ENCODE results near the gene ARPC5. TPM values are rescaled to one million over a fixed set of nuclear protein-coding genes. Genes with fewer than 3 reads are reported as not detected.

Gene ARPC5
- total RNA-seq, 1 experiment from 2014 or later: 158 TPM

- CTCF ChIA-PET: no interaction called here
- H3K36me3 ChIP-seq (ENCODE audit: insufficient read depth, low read length, poor library complexity, severe bottlenecking): no peaks in the 10 kb centered on the region
- no peak for DNase-seq (ENCODE audit: low spot score)
- TF ChIP-seq EZH2 (IDR thresholded peaks at IDR 0.05; ENCODE audit: borderline replicate concordance, low read depth, low read length, poor library complexity, severe bottlenecking) (no peak), CTCF (conservative IDR thresholded peaks at IDR 0.05; ENCODE audit: low read depth, low read length) (no peak)
- BruUV-seq (replicated peaks): no TSS peak
- no peak overlapping the region for H3K4me3 ChIP-seq (ENCODE audit: low read depth, low read length, poor library complexity, severe bottlenecking)
- no peaks in the 10 kb centered on the region for H3K27me3 ChIP-seq (replicated peaks; ENCODE audit: insufficient read depth, low read depth, low read length, poor library complexity)
- POLR2A ChIA-PET (ENCODE audit: low non-redundant PET): no interaction called here
- H3K27ac ChIP-seq (ENCODE audit: low read depth, low read length, poor library complexity, severe bottlenecking): peak overlapping the region; percentile 17
- intact Hi-C loops (cut with micrococcal nuclease; ENCODE audit: unreplicated experiment): loop anchor here (10.0 kb wide), 1 partner anchor 1013 kb away; no protein-coding TSS in a partner anchor
- H3K4me1 ChIP-seq (ENCODE audit: insufficient read depth, low read length, poor library complexity, severe bottlenecking): peaks cover 58% of the 10 kb centered on the region
- H3K9me3 ChIP-seq (ENCODE audit: low read depth, low read length, poor library complexity, severe bottlenecking): no peaks in the 10 kb centered on the region
These were observed 16.0 kb upstream of the ARPC5 start for GRCh38 chr1:183651612-183652011.

- Histone ChIP-seq H3K9me3 (ENCODE audit: low read depth, low read length, poor library complexity, severe bottlenecking) (no peaks in the 10 kb centered on the region), H3K36me3 (ENCODE audit: insufficient read depth, low read length, poor library complexity, severe bottlenecking) (no peaks in the 10 kb centered on the region), H3K4me3 (ENCODE audit: low read depth, low read length, poor library complexity, severe bottlenecking) (no peak overlapping the region), H3K4me1 (ENCODE audit: insufficient read depth, low read length, poor library complexity, severe bottlenecking) (peaks cover 33% of the 10 kb centered on the region), H3K27me3 (replicated peaks; ENCODE audit: insufficient read depth, low read depth, low read length, poor library complexity) (no peaks in the 10 kb centered on the region), H3K27ac (ENCODE audit: low read depth, low read length, poor library complexity, severe bottlenecking) (peak overlapping the region; percentile 14)
- no TSS peak for BruUV-seq (replicated peaks)
- no peak for DNase-seq (ENCODE audit: low spot score)
- ChIA-PET POLR2A (ENCODE audit: low non-redundant PET) (interaction anchor here (0.5 kb wide), 1 partner anchor 130 kb away, joined by 9 read pairs; no protein-coding TSS in a partner anchor), CTCF (no interaction called here)
- TF ChIP-seq EZH2 (IDR thresholded peaks at IDR 0.05; ENCODE audit: borderline replicate concordance, low read depth, low read length, poor library complexity, severe bottlenecking) (no peak), CTCF (conservative IDR thresholded peaks at IDR 0.05; ENCODE audit: low read depth, low read length) (no peak)
- intact Hi-C loops (cut with micrococcal nuclease; ENCODE audit: unreplicated experiment): no loop called here
These were observed 12.5 kb upstream of the ARPC5 start for GRCh38 chr1:183648042-183648441.

GRCh38 chr1:183646776-183647175, 11.2 kb upstream of the ARPC5 start:
- no peak overlapping the region for H3K27ac ChIP-seq (ENCODE audit: low read depth, low read length, poor library complexity, severe bottlenecking)
- DNase-seq (ENCODE audit: low spot score): no peak
- H3K9me3 ChIP-seq (ENCODE audit: low read depth, low read length, poor library complexity, severe bottlenecking): no peaks in the 10 kb centered on the region
- ChIA-PET CTCF (no interaction called here), POLR2A (ENCODE audit: low non-redundant PET) (interaction anchor here (0.7 kb wide), 1 partner anchor 244 kb away, joined by 3 read pairs; no protein-coding TSS in a partner anchor)
- no peak overlapping the region for H3K4me3 ChIP-seq (ENCODE audit: low read depth, low read length, poor library complexity, severe bottlenecking)
- no peaks in the 10 kb centered on the region for H3K36me3 ChIP-seq (ENCODE audit: insufficient read depth, low read length, poor library complexity, severe bottlenecking)
- BruUV-seq (replicated peaks): no TSS peak
- H3K4me1 ChIP-seq (ENCODE audit: insufficient read depth, low read length, poor library complexity, severe bottlenecking): peaks cover 22% of the 10 kb centered on the region
- intact Hi-C loops (cut with micrococcal nuclease; ENCODE audit: unreplicated experiment): no loop called here
- TF ChIP-seq EZH2 (IDR thresholded peaks at IDR 0.05; ENCODE audit: borderline replicate concordance, low read depth, low read length, poor library complexity, severe bottlenecking): no peak
- no peaks in the 10 kb centered on the region for H3K27me3 ChIP-seq (replicated peaks; ENCODE audit: insufficient read depth, low read depth, low read length, poor library complexity)

- no peak for DNase-seq (ENCODE audit: low spot score)
- intact Hi-C loops (cut with micrococcal nuclease; ENCODE audit: unreplicated experiment): no loop called here
- no TSS peak for BruUV-seq (replicated peaks)
- CTCF ChIA-PET: no interaction called here
- no peaks in the 10 kb centered on the region for H3K36me3 ChIP-seq (ENCODE audit: insufficient read depth, low read length, poor library complexity, severe bottlenecking)
- H3K27me3 ChIP-seq (replicated peaks; ENCODE audit: insufficient read depth, low read depth, low read length, poor library complexity): no peaks in the 10 kb centered on the region
- TF ChIP-seq EZH2 (IDR thresholded peaks at IDR 0.05; ENCODE audit: borderline replicate concordance, low read depth, low read length, poor library complexity, severe bottlenecking) (no peak), CTCF (conservative IDR thresholded peaks at IDR 0.05; ENCODE audit: low read depth, low read length) (no peak)
- peaks cover 16% of the 10 kb centered on the region for H3K4me1 ChIP-seq (ENCODE audit: insufficient read depth, low read length, poor library complexity, severe bottlenecking)
- H3K9me3 ChIP-seq (ENCODE audit: low read depth, low read length, poor library complexity, severe bottlenecking): no peaks in the 10 kb centered on the region
- H3K27ac ChIP-seq (ENCODE audit: low read depth, low read length, poor library complexity, severe bottlenecking): no peak overlapping the region
- POLR2A ChIA-PET (ENCODE audit: low non-redundant PET): no interaction called here
- no peak overlapping the region for H3K4me3 ChIP-seq (ENCODE audit: low read depth, low read length, poor library complexity, severe bottlenecking)
These were observed 9.9 kb upstream of the ARPC5 start for GRCh38 chr1:183645531-183645930.

Measured in A673 (cell line).